ENCODE results near the gene SPPL2C.

Gene SPPL2C

DNA sequence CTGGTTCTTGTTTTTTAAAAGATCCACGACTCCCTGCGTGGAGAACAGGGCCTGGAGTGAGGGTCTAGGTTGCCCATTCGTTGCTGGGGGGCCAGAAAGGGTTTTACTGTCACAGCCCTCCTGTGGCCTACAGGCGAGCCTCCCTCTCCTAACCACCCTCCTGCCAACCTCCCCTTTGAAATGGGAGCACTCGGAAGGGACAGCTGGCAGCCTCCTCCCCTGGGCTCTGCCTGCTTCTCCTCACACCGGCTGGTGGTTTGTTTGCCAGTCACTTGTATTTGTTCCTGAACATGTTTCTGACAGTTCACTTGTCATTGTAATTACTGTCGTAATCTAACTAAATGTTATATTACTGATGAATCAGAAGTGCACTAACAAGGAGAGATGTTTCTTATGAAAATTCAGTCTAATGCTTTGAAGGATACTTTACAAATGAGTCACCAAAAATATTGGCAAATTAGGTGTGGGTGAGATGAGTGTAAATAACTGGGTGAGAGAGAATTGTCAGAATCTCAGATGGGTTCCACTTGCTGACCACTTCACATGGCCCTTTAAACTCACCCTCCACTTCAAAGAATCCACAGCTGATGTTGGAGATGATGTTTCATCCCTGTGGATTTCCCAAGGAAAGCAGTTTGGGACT is 2.7 kb upstream of the SPPL2C start:
- TF ChIP-seq, protein P1, sequence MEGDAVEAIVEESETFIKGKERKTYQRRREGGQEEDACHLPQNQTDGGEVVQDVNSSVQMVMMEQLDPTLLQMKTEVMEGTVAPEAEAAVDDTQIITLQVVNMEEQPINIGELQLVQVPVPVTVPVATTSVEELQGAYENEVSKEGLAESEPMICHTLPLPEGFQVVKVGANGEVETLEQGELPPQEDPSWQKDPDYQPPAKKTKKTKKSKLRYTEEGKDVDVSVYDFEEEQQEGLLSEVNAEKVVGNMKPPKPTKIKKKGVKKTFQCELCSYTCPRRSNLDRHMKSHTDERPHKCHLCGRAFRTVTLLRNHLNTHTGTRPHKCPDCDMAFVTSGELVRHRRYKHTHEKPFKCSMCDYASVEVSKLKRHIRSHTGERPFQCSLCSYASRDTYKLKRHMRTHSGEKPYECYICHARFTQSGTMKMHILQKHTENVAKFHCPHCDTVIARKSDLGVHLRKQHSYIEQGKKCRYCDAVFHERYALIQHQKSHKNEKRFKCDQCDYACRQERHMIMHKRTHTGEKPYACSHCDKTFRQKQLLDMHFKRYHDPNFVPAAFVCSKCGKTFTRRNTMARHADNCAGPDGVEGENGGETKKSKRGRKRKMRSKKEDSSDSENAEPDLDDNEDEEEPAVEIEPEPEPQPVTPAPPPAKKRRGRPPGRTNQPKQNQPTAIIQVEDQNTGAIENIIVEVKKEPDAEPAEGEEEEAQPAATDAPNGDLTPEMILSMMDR (IDR thresholded peaks at IDR 0.05; ENCODE audit: low read depth, low read length): no peak
- DNase-seq (ENCODE audit: low read depth in 2 of 2): no peak
- H3K4me3 ChIP-seq (replicated peaks in 1 of 2; ENCODE audit: low read depth in 2 of 2, low read length in 2 of 2): no peak overlapping the region

DNA sequence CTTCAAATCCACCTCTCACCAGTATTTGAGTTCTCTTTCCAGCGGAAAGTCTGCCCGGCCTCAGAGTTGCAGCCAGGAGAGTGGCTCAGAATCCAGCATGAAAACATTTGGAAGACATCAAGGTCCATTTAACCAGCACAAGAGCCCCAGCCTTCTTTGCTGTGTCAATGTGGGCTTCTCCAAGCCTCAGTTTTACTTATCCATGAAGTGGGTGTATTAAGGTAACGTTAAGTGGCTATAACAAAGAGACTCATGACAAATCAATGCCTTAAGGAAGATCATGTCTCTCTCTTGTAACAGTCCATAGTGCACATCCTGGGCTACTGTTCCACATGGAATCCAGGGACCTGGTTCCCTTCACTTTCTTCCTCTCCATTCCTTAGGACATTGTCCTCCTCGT is 959 bp upstream of the SPPL2C start:
- DNase-seq (ENCODE audit: low read depth in 2 of 2): no peak
- TF ChIP-seq, protein P1 (IDR thresholded peaks at IDR 0.05; ENCODE audit: low read depth, low read length): no peak

DNA sequence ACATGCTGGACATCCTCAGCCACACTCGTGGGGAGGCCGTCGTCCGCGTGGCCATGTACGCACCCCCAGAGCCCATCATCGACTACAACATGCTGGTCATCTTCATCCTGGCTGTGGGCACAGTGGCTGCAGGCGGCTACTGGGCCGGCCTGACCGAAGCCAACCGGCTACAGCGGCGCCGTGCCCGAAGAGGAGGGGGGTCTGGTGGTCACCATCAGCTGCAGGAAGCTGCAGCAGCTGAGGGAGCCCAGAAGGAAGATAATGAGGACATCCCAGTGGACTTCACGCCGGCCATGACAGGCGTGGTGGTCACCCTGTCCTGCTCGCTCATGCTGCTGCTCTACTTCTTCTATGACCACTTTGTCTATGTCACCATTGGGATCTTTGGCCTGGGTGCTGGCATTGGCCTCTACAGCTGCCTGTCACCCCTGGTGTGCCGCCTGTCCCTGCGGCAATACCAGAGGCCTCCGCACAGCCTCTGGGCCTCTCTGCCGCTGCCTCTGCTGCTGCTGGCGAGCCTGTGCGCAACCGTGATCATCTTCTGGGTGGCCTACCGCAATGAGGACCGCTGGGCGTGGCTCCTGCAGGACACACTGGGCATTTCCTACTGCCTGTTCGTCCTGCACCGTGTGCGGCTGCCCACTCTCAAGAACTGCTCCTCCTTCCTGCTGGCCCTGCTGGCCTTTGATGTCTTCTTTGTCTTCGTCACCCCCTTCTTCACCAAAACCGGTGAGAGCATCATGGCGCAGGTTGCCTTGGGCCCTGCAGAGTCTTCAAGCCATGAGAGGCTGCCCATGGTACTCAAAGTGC is 900 bp downstream of the SPPL2C start:
- TF ChIP-seq, protein P1 (IDR thresholded peaks at IDR 0.05; ENCODE audit: low read depth, low read length): no peak
- DNase-seq (ENCODE audit: low read depth in 2 of 2): no peak
- H3K4me3 ChIP-seq (replicated peaks in 1 of 2; ENCODE audit: low read depth in 2 of 2, low read length in 2 of 2): no peak overlapping the region

More for the DNA sequence above, 959 bp upstream of the SPPL2C start:
- no peak overlapping the region for H3K4me3 ChIP-seq (replicated peaks in 1 of 2; ENCODE audit: low read depth in 2 of 2, low read length in 2 of 2)

DNA sequence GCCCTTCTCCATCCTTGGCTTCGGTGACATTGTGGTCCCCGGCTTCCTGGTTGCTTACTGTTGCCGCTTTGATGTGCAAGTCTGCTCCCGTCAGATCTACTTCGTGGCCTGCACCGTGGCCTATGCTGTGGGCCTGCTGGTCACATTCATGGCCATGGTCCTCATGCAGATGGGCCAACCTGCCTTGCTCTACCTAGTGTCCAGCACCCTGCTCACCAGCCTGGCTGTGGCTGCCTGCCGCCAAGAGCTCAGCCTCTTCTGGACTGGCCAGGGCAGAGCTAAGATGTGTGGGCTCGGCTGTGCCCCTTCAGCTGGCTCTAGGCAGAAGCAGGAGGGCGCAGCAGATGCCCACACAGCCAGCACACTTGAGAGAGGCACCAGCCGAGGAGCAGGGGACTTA is 1.5 kb downstream of the SPPL2C start:
- TF ChIP-seq, protein P1 (IDR thresholded peaks at IDR 0.05; ENCODE audit: low read depth, low read length): no peak
- DNase-seq (ENCODE audit: low read depth in 2 of 2): no peak
- no peak overlapping the region for H3K4me3 ChIP-seq (replicated peaks in 1 of 2; ENCODE audit: low read depth in 2 of 2, low read length in 2 of 2)

DNA sequence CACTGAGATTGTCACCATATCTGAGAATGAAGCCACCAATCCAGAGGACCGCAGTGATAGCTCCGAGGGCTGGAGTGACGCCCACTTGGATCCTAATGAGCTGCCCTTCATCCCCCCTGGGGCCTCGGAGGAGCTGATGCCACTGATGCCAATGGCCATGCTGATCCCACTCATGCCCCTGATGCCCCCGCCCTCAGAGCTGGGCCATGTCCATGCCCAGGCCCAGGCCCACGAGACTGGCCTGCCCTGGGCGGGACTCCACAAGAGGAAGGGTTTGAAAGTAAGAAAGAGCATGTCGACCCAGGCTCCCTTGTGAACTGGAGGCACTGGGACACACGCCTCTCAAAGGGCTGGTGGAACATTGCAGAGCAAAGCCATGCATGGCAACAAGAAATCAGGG is 2.0 kb downstream of the SPPL2C start:
- TF ChIP-seq, protein P1 (IDR thresholded peaks at IDR 0.05; ENCODE audit: low read depth, low read length): no peak
- no peak for DNase-seq (ENCODE audit: low read depth in 2 of 2)
- no peak overlapping the region for H3K4me3 ChIP-seq (replicated peaks in 1 of 2; ENCODE audit: low read depth in 2 of 2, low read length in 2 of 2)

DNA sequence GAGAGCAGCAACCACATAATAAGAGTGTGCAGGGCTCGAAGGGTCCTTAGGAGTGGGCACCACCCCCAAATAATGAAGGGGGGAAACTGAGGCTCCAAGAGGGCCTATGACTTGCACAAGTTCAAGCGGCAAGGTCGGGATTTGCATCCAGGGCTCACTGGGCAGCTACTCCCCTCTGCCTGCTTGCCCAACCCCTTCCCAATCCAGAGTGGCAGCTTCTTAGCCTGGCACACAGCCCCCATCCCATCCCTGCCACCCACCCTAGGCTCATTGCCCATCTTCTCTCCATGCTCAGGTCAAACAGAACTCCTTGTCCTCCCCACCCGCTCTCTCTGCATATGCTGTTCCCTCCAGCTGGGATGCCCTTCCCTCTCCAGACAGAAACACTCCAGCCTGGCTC is 2.4 kb downstream of the SPPL2C start:
- DNase-seq (ENCODE audit: low read depth in 2 of 2): no peak
- TF ChIP-seq, protein P1 (IDR thresholded peaks at IDR 0.05; ENCODE audit: low read depth, low read length): no peak
- H3K4me3 ChIP-seq (replicated peaks in 1 of 2; ENCODE audit: low read depth in 2 of 2, low read length in 2 of 2): no peak overlapping the region
